ENCODE results near the gene FAIM2. TPM values are rescaled to one million over a fixed set of nuclear protein-coding genes. Genes with fewer than 3 reads are reported as not detected.
A peak's percentile ranks its signal among the peaks of the same experiment; 100 is the strongest.

Gene FAIM2
- total and polyA plus RNA-seq, 11 donors: 0.33 to 15.0 (median 5.0) TPM

DNA sequence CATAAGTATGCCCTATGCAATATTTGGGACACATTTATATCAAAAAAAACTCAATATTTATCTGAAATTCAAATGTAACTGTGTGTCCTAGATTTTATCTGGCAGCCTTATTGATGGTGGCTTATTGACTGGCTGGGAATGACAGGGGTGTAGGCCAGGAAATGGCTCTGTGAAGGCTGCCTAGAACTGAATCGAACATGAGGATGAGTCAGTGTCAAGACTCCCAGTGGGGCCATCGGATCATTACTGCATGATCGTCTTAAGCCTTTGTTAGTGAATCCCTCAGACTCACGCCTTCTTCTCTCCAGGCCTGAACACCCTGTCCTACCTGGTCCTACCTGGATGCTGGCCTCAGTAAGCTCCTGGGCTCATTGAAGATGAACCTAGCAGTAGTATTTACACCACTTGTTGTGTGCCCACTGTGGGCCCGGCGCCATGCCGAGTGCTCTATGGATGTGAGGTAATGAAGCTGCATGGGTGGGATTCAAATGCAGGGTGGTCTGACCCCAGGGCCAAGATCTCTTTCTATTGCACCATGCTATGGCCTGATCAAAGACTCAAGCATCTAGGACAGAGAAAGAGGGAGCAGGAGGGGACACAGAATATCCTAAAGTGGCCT lies 21.0 kb upstream of the FAIM2 start:
- intact Hi-C loops (cut with DNase I): no loop called here
- TF ChIP-seq POLR2A (IDR thresholded peaks at IDR 0.05): no peak
- TF ChIP-seq, protein P1, sequence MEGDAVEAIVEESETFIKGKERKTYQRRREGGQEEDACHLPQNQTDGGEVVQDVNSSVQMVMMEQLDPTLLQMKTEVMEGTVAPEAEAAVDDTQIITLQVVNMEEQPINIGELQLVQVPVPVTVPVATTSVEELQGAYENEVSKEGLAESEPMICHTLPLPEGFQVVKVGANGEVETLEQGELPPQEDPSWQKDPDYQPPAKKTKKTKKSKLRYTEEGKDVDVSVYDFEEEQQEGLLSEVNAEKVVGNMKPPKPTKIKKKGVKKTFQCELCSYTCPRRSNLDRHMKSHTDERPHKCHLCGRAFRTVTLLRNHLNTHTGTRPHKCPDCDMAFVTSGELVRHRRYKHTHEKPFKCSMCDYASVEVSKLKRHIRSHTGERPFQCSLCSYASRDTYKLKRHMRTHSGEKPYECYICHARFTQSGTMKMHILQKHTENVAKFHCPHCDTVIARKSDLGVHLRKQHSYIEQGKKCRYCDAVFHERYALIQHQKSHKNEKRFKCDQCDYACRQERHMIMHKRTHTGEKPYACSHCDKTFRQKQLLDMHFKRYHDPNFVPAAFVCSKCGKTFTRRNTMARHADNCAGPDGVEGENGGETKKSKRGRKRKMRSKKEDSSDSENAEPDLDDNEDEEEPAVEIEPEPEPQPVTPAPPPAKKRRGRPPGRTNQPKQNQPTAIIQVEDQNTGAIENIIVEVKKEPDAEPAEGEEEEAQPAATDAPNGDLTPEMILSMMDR (IDR thresholded peaks at IDR 0.05): no peak
- Histone ChIP-seq H3K36me3 (no peaks in the 10 kb centered on the region), H3K9me3 (no peaks in the 10 kb centered on the region), H3K4me3 (no peak overlapping the region), H3K27me3 (no peaks in the 10 kb centered on the region), H3K27ac (no peak overlapping the region), H3K4me1 (peaks cover 0 to 28% (median 13%) of the 10 kb centered on the region in 12 donors)
- WGBS, 4 donors: 77 to 90% (median 81%) methylated on average over 6 to 7 of the region's 7 CpGs
- DNase-seq (peak in 1 of 5 donors; percentile 18), ATAC-seq (no peak)

DNA sequence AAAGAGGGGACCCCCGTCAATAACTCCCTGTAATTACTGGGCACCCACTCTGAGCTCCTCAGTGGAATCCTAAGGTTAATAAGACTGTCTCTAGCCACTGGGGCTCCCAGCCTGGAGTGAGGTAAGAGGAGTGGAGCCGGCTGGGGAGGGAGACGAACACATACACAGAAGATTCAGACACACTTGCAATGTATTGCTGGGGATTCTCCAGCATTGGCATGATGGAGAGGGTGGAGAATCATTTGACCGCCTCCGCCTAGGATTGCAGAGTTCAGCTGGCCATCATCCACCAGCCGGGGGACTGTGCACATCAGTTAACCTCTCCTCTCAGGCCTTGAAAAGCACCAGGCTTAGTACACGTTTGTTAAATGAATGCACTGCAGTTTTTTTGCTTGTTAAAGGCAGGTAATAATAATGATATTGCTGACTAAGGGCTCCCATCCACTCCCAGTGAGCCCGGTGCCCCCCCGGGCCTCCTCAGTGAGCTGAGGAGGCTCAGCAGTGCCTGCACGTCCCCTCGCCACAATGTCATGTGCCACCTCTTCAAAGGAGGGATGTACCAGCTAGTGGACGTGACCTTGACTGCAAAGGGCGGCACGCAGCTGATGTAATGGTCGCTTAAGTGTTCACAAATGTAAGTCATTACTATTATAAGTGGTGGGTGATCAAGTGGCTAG lies 20.3 kb upstream of the FAIM2 start:
- Histone ChIP-seq H3K4me3 (no peak overlapping the region), H3K9me3 (no peaks in the 10 kb centered on the region), H3K27me3 (peaks cover 0 to 4% (median 0%) of the 10 kb centered on the region in 9 donors), H3K36me3 (no peaks in the 10 kb centered on the region), H3K27ac (peak overlapping the region in 2 of 12 donors; percentile 12 to 52), H3K4me1 (peaks cover 0 to 28% (median 13%) of the 10 kb centered on the region in 12 donors)
- 73 to 80% (median 77%) methylated on average over 15 of the region's 15 CpGs for WGBS, 4 donors
- DNase-seq (peak in 1 of 5 donors; percentile 19), ATAC-seq (peak in 2 of 4 donors; percentile 26 to 50)
- intact Hi-C loops (cut with DNase I): no loop called here
- TF ChIP-seq, protein P1 (IDR thresholded peaks at IDR 0.05): no peak
- TF ChIP-seq POLR2A (IDR thresholded peaks at IDR 0.05): no peak

DNA sequence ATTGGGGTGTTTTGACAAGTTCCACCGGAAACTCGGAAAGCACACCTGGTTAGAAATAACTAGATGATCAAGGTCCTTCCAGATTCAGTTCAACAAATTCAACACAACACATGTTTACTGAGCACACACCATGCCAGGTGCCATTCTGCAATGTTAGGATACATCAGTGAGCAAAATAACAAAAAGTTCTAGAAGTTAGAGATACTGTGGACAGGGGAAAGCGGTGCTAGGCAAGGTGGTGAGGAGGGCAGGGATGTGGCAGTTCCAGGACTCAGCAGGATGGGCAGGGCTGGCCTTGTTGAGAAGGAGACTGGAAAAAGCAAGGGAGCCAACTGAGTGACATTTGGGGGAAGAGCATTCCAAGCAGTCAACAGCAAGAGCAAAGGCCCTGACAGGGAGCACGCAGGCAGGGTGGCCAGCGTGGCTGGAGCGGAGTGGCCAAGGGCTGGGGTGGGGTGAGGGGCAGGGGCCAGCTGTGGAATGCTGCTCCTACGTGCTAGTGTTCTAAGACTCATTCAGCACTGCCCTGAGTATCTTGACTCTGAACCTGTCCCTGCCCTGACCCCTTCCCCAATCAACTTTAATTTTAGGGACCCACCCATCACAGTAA lies 19.4 kb upstream of the FAIM2 start:
- peak overlapping the region in 5 of 12 donors; percentile 3 to 52 (median 41) for H3K27ac ChIP-seq
- H3K4me3 ChIP-seq: no peak overlapping the region
- DNase-seq: peak in 2 of 5 donors; percentile 64 to 68
- ATAC-seq: peak in 3 of 4 donors; percentile 21 to 73 (median 62)
- peaks cover 0 to 28% (median 13%) of the 10 kb centered on the region in 12 donors for H3K4me1 ChIP-seq
- H3K9me3 ChIP-seq: no peaks in the 10 kb centered on the region
- peaks cover 0 to 4% (median 0%) of the 10 kb centered on the region in 9 donors for H3K27me3 ChIP-seq
- no peak for TF ChIP-seq POLR2A (IDR thresholded peaks at IDR 0.05)
- TF ChIP-seq, protein P1 (IDR thresholded peaks at IDR 0.05): no peak
- intact Hi-C loops (cut with DNase I): no loop called here
- H3K36me3 ChIP-seq: no peaks in the 10 kb centered on the region
- 73 to 83% (median 80%) methylated on average over 7 of the region's 7 CpGs for WGBS, 4 donors

Measured in heart left ventricle (tissue), 16 donors.